Fibroblast of the conjunctiva (primary cell): ENCODE results near the gene TYW5.
"Not testable (repeated sequence)": the region's sequence is repeated elsewhere in the genome, so short reads cannot be mapped to it uniquely, and the experiment has no call there.

Source experiments
- DNase-seq: peaks from one replicate; pipeline ENCODE4 v3.0.0-alpha.2; 2010; ENCODE audit warnings: low read depth

TYW5 gene

GRCh38 chr2:199914372-199914958 lies 40.8 kb downstream of the TYW5 start:
- DNase-seq: no peak

GRCh38 chr2:199912553-199913114 lies 42.7 kb downstream of the TYW5 start:
- DNase-seq: not testable (repeated sequence)

DNA sequence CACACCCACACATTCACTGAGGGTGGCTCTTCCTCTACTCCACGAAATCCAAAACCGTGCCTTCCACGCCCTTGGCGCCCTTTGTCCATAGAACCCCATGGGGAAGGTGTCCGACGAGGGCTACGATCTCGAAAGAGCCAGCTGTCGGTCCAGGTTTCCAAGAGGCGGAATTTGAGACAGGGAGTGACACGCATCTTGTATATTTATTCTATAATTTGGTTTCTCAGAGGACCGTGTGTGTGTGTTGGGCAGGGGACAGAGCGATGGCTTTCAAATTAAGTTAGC lies 43.5 kb downstream of the TYW5 start:
- no peak for DNase-seq

- DNase-seq: peak; percentile 98
These were observed 44.0 kb downstream of the TYW5 start, which contains the start of gene C2orf69 for GRCh38 chr2:199911052-199911876. Gene C2orf69 (plus strand): TSS chr2:199911293. CDS start chr2:199911439, 146 bp downstream.

GRCh38 chr2:199910338-199911051 lies 44.8 kb downstream of the TYW5 start:
- no peak for DNase-seq

DNA sequence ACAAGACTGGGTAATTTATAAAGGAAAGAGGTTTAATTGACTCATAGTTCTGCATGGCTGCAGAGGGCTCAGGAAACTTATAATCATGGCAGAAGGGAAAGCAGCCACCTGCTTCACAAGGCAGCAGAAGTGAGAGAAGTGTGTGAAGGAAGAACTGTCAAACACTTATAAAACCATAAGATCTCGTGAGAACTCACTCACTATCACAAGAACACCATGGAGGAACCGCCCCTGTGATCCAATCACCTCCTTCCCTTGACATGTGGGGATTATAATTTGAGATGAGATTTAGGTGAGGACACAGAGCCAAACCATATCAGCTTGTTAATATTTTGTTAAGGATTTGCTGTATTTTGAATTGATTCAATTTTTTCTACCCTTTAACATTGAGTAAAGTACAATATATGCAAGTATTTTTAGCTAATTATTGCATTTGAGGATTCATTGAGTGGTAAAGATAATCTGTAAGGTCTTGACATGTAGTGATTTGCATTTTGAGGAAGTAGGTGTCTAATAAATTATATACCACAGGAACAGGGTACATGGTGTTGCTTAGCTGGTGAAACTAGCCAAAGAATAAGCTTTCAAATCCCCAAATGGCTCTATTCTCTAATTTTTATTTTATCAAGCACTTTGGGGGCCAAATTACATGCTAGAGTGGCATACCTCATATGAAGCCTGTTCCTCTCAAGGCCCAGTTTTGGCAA lies 48.1 kb downstream of the TYW5 start:
- DNase-seq: no peak

- DNase-seq: no peak
These were observed 52.2 kb downstream of the TYW5 start for GRCh38 chr2:199903111-199903510.

DNA sequence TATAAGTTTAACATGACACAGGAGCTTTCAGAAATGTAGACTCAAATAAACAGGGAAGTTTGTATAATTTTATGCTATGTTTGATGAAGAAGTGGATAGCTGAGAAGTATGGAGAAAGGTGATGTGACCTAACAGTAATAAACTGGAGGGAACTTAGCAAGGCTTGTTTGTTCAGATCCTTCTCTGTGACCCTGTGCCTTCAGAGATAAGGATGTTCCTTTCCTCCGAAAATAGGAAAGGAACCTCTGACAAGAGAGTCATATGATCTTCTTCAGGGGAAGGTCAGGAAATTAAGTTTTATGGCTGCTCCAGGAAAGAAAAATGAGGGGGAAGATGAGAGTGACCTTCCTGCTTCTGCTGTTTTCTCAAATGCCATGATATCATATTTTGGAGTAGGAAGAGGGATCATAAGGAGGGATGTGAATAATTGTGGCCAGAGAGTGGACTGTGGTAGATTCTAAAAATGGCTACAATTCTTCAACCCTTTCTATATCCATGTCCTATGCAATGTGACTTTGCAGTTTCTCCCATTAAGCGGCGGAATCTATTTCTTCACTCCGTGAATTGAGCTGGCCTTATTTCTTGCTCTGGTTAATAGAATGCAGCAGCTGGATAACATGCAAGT lies 52.7 kb downstream of the TYW5 start:
- no peak for DNase-seq

DNA sequence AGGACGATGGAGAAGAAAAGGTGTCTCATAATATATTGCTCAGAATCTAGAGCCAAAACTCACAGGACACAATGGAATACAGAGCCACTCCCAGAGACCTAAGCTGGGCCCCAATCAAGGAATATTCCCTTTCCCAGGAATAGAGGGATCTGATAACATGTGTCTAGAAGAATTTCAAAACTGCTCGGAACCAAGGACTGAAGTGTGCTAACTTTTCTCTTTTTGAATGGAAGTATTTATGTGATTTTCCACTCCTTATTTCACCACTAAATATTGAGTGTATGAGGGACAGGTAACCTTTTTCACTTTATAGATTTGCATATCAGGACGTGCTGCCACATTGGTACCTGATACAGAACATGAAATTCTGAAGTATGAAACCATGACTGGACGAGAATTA lies 53.3 kb downstream of the TYW5 start:
- no peak for DNase-seq

GRCh38 chr2:199896617-199897016 lies 58.7 kb downstream of the TYW5 start:
- no peak for DNase-seq

DNA sequence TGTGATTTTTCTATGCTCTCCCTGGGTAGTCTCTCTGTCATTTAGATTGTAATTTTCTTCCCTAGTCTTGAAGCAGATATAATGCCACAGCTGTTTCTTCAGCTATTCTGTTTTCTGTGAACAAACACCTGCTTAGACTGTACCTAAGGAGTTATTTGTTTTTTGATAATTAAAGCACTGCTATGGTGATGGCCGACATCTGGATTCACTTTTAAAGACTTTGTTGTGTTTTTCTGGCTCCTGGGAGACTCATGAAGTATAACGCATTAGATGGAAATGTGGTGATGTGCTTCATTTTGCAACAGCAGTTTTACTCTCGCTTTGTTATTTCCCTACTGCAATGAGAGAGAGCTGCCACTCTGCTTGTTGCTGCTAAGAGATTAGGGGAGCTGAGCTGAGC lies 59.9 kb downstream of the TYW5 start:
- DNase-seq: peak; percentile 14

DNA sequence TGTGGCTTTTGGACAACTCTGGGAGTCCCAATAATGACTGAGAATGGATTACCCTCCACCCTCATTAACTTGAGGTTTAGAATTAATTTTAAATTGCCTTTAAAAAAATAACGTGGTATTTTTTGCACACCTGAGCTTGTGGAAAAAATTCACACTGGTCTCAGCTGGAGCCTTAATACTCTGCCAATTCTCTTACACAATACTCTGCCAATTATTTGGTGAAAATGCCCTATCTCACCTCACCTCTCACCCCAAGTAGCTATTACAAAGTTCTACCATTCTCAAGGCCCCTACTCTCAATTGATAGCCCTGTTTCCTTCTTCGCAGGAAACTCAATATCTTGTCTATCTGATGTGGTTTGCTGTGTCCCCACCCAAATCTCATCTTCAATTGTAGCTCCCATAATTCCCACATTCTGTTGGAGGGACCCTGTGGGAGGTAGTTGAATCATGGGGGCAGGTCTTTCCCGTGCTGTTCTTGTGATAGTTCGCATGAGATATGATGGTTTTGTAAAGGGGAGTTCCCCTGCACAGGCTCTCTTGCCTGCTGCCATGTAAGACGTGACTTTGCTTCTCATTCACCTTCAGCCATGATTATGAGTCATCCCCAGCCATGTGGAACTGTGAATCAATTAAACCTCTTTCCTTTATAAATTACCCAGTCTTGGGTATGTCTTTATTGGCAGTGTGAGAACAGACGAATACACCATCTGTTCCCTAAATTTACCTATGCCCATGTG lies 71.6 kb downstream of the TYW5 start:
- DNase-seq: no peak

GRCh38 chr2:199882667-199883066 lies 72.6 kb downstream of the TYW5 start:
- DNase-seq: no peak
